ENCODE measurements around the gene SPART.

DNA sequence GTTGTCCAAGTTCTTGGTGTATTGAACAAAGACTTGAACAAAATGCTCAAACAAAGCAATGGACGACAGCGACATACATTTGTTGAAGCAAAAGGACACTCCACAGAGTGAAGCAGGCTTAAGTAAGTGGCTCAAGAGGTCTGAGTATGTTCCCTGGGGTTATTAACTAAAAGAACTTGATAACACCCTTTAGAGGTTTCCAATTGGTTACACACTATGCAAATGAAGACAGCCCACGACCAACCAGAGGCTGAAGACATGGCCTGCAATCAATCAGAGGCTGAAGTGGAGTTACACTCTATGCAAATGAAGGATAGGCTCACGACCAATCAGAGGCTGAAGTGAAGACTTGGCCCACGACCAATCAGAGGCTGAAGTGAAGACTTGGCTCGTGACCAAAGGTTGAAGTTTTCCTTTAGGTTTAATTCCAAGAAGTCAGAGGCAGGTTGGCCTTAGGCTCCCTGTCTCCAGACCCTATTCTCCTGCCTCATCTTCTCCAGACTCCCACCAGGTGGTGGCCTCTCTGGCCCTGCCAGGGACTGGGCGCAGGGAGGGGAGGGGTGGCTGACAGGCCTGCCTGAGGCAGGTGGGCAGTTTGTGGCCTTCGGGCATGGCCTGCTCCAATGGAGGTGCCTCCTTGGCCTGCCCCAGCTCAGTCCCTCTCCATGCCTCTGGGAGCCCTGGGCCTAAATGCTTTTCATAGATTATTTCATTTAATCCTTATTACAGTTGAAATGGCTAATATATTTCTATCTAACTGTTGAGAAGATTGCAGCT is 86.6 kb downstream of the SPART start:
- TF ChIP-seq, protein P1, sequence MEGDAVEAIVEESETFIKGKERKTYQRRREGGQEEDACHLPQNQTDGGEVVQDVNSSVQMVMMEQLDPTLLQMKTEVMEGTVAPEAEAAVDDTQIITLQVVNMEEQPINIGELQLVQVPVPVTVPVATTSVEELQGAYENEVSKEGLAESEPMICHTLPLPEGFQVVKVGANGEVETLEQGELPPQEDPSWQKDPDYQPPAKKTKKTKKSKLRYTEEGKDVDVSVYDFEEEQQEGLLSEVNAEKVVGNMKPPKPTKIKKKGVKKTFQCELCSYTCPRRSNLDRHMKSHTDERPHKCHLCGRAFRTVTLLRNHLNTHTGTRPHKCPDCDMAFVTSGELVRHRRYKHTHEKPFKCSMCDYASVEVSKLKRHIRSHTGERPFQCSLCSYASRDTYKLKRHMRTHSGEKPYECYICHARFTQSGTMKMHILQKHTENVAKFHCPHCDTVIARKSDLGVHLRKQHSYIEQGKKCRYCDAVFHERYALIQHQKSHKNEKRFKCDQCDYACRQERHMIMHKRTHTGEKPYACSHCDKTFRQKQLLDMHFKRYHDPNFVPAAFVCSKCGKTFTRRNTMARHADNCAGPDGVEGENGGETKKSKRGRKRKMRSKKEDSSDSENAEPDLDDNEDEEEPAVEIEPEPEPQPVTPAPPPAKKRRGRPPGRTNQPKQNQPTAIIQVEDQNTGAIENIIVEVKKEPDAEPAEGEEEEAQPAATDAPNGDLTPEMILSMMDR (conservative IDR thresholded peaks at IDR 0.05 in 1 of 2, IDR thresholded peaks at IDR 0.05 in 1 of 2; ENCODE audit: low read depth in 1 of 2, low read length in 2 of 2): no peak
- TF ChIP-seq EZH2 (IDR thresholded peaks at IDR 0.05; ENCODE audit: low read length, missing control alignments): no peak
